Astrocyte of the spinal cord (primary cell): Measurements from ENCODE around the gene NXN.

Source experiments
- DNase-seq: peaks from one replicate; pipeline ENCODE4 v3.0.0; 2011; ENCODE audit warnings: low read depth, low spot score
- H3K4me3 ChIP-seq: 2 replicates; pipeline ENCODE4 v1.5.1; 2011; ENCODE audit warnings: low read depth, mild to moderate bottlenecking, low read length, moderate library complexity
- CTCF ChIP-seq: IDR thresholded peaks from 2 replicates; pipeline ENCODE4 v1.5.1; 2012; ENCODE audit warnings: low read depth, mild to moderate bottlenecking, low read length, inconsistent platforms
- in situ Hi-C: cut with HindIII; loops from 2 replicates; pipeline ENCODE4 v1.10.0; 2017; ENCODE audit warnings: low sequenced_read_pairs

The NXN gene

GRCh38 chr17:888998-889441 is 90.6 kb downstream of the NXN start:
- no peak for TF ChIP-seq CTCF
- in situ Hi-C loops, result no loop called here
- H3K4me3 ChIP-seq, result no peak overlapping the region
- no peak for DNase-seq

GRCh38 chr17:887551-888209 is 91.9 kb downstream of the NXN start:
- TF ChIP-seq CTCF, result no peak
- in situ Hi-C loops, result no loop called here
- no peak overlapping the region for H3K4me3 ChIP-seq
- no peak for DNase-seq

- in situ Hi-C loops, result no loop called here
- H3K4me3 ChIP-seq, result no peak overlapping the region
- TF ChIP-seq CTCF, result no peak
- no peak for DNase-seq
Measured at GRCh38 chr17:885971-886571, 93.5 kb downstream of the NXN start.

GRCh38 chr17:883586-883962 is 96.0 kb downstream of the NXN start:
- in situ Hi-C loops, result no loop called here
- TF ChIP-seq CTCF, result no peak
- DNase-seq, result no peak

GRCh38 chr17:882827-883585 is 96.6 kb downstream of the NXN start:
- TF ChIP-seq CTCF, result no peak
- no peak overlapping the region for H3K4me3 ChIP-seq
- in situ Hi-C loops, result no loop called here
- DNase-seq, result peak; percentile 46

More at GRCh38 chr17:883586-883962, 96.0 kb downstream of the NXN start:
- no peak overlapping the region for H3K4me3 ChIP-seq

GRCh38 chr17:881778-882177 is 97.8 kb downstream of the NXN start:
- in situ Hi-C loops, result no loop called here
- peak; percentile 20 for DNase-seq
- no peak for TF ChIP-seq CTCF

More at GRCh38 chr17:881778-882177, 97.8 kb downstream of the NXN start:
- H3K4me3 ChIP-seq, result no peak overlapping the region
